Kidney (tissue), 14 donors: ENCODE results near the gene CCT2. TPM values are rescaled to one million over a fixed set of nuclear protein-coding genes. Genes with fewer than 3 reads are reported as not detected.

Experiments used
- DNase-seq, 5 donors: peaks; one replicate each; pipeline ENCODE4 v3.0.0-alpha.2; 2013 to 2020
- FAIRE-seq: peaks from 2 replicates; lab custom pipeline; 2012; peaks lifted over from hg19 to GRCh38; lab: Jason Lieb, UNC
- H3K27ac ChIP-seq, 2 donors: one replicate each; pipeline ENCODE4 v1.7.0; 2013; ENCODE audit warnings: low read depth in 2 of 2, low read length in 2 of 2, inconsistent platforms in 1 of 2
- H3K27me3 ChIP-seq: one replicate; pipeline ENCODE4 v1.7.1; 2013; ENCODE audit warnings: low read length, inconsistent platforms; ENCODE audit not compliant: control insufficient read depth, insufficient read depth
- H3K36me3 ChIP-seq, 3 donors: one replicate each; pipeline versions ENCODE4 v1.7.0 to v1.7.1; 2013; ENCODE audit warnings: low read length in 3 of 3, control low read depth in 1 of 3, inconsistent platforms in 1 of 3; ENCODE audit not compliant: insufficient read depth in 3 of 3, control insufficient read depth in 2 of 3
- H3K4me1 ChIP-seq, 3 donors: one replicate each; pipeline versions ENCODE4 v1.7.0 to v1.7.1; 2013; ENCODE audit warnings: low read length in 3 of 3, inconsistent platforms in 1 of 3, low read depth in 1 of 3; ENCODE audit not compliant: control insufficient read depth in 2 of 3, insufficient read depth in 2 of 3
- H3K4me3 ChIP-seq, 3 donors: one replicate each; pipeline versions ENCODE4 v1.7.0 to v1.8.1; 2013; ENCODE audit warnings: low read length in 3 of 3, control low read depth in 1 of 3, inconsistent platforms in 1 of 3
- H3K9ac ChIP-seq, 3 donors: one replicate each; pipeline versions ENCODE4 v1.7.0 to v1.7.1; 2013; ENCODE audit warnings: low read length in 3 of 3, control low read depth in 1 of 3, inconsistent platforms in 1 of 3
- H3K9me3 ChIP-seq, 3 donors: one replicate each; pipeline versions ENCODE4 v1.7.0 to v1.7.1; 2013; ENCODE audit warnings: low read length in 3 of 3, control low read depth in 1 of 3, inconsistent platforms in 1 of 3; ENCODE audit not compliant: control insufficient read depth in 2 of 3, insufficient read depth in 1 of 3
- intact Hi-C: fragments of 100-400 bp; cut with DNase I; formaldehyde crosslinking; loops from one replicate; pipeline ENCODE4 v1.11.1; 2022
- polyA plus RNA-seq: library from polyadenylated mRNA; stranded (reverse); fragments of 350-450 nt; fragmentation: Illumina TruSeq; extraction: RNeasy Lipid Tissue Mini Kit (QIAGEN cat#74804); gene quantifications from one replicate; pipeline ENCODE4 v1.2.3, GENCODE V29; 2014; ENCODE audit warnings: low read depth, low replicate concordance; ENCODE audit not compliant: insufficient read depth
- total RNA-seq: library from RNA; stranded (reverse); fragmentation: NEBNext Ultra II Directional; extraction: Animal tissue kit (Norgen Biotek cat#: 25700); gene quantifications from one replicate; pipeline ENCODE4 v1.2.1, GENCODE V29; 2021
- TF ChIP-seq, protein P1 (sequence below): IDR thresholded peaks from 3 replicates; pipeline ENCODE4 v1.5.1; 2012; ENCODE audit warnings: mild to moderate bottlenecking, moderate library complexity, borderline replicate concordance; ENCODE audit not compliant: insufficient read depth; ENCODE audit errors: extremely low read depth
- donor health status: control.
- donor health status: control.
- donor health status: control.
- donor health status: control.
- donor health status: control.
- donor health status: DM: yes; HTN: yes; CAD: no.
- donor health status: Normal renal cell carcinoma (clear cell type).

Gene CCT2
- total and polyA plus RNA-seq, 2 donors from 2014 or later = 117 to 125 TPM

DNA sequence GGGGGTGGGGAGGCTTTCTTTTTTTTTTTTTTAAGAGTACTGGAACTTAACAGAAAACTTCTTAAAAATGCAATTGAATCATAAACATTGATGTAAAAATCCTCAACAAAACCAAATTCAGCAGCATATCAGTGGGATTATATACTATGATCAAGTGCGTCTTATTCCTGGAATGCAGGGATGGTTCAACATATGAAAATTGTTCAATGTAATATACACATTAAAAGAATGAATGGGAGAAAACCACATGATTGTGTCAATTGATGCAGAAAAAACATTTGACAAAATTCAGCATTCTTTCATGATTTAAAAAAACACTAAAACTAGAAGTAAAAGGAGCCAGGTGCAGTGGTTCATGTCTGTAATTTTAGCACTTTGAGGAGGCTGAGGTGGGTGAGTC lies 41.2 kb upstream of the CCT2 start:
- Histone ChIP-seq H3K27me3 (no peaks in the 10 kb centered on the region), H3K36me3 (no peaks in the 10 kb centered on the region), H3K9me3 (no peaks in the 10 kb centered on the region), H3K9ac (no peak overlapping the region), H3K4me1 (no peaks in the 10 kb centered on the region), H3K4me3 (no peak overlapping the region), H3K27ac (no peak overlapping the region)
- intact Hi-C loops = no loop called here
- DNase-seq (no peak), FAIRE-seq (no peak)
- TF ChIP-seq, protein P1, sequence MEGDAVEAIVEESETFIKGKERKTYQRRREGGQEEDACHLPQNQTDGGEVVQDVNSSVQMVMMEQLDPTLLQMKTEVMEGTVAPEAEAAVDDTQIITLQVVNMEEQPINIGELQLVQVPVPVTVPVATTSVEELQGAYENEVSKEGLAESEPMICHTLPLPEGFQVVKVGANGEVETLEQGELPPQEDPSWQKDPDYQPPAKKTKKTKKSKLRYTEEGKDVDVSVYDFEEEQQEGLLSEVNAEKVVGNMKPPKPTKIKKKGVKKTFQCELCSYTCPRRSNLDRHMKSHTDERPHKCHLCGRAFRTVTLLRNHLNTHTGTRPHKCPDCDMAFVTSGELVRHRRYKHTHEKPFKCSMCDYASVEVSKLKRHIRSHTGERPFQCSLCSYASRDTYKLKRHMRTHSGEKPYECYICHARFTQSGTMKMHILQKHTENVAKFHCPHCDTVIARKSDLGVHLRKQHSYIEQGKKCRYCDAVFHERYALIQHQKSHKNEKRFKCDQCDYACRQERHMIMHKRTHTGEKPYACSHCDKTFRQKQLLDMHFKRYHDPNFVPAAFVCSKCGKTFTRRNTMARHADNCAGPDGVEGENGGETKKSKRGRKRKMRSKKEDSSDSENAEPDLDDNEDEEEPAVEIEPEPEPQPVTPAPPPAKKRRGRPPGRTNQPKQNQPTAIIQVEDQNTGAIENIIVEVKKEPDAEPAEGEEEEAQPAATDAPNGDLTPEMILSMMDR = no peak

DNA sequence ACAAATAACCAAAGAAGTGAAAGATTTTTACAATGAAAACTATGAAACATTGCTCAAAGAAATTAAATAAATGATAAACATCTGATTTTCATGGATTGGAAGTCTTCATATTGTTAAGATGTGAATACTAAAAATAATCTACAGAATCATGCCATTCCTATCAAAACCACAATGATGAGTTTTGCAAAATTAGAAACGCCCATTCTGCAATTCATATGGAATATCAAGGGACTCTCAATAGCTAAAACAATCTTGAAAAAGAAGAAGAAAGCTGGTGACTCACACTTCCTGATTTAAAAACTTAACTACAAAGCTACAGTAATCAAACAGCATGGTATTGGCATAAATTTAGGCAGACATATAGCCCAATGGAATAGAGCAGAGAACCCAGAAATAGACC lies 40.2 kb upstream of the CCT2 start:
- Histone ChIP-seq H3K4me3 (no peak overlapping the region), H3K27ac (no peak overlapping the region), H3K9ac (no peak overlapping the region), H3K9me3 (no peaks in the 10 kb centered on the region), H3K27me3 (no peaks in the 10 kb centered on the region), H3K36me3 (no peaks in the 10 kb centered on the region), H3K4me1 (no peaks in the 10 kb centered on the region)
- intact Hi-C loops = no loop called here
- FAIRE-seq = no peak
- TF ChIP-seq, protein P1 = no peak
- DNase-seq = no peak

DNA sequence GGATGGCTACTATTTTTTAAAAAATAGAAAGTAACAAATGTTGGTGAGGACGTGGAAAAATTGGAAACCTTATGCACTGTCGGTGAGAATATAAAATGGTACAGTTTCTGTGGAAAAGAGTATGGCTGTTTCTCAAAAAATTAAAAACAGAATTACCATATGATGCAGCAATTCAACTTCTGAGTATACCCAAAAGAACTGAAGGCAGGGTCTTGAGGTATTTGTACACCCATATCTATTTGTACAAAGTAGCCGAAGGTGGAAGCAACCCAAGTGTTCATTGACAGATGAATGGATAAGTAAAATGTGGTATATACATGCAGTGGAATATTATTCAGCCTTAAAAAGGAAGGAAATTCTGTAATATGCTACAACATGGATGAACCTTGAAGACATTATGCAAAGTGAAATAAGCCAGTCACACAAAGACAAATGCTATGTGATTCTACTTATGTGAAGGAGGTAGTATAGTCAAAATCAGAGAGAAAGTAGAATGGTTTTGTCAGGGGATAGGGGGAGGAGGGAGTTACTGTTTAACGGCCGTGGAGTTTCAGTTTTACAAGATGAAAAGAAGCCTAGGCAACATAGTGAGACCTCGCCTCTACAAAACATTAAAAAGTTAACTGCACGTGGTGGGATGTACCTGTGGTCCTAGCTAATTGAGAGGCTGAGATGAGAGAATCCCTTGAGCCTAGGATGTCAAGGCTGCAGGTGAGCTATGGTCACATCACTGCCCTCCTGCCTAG lies 38.4 kb upstream of the CCT2 start:
- Histone ChIP-seq H3K9ac (no peak overlapping the region), H3K27ac (no peak overlapping the region), H3K9me3 (no peaks in the 10 kb centered on the region), H3K4me3 (no peak overlapping the region), H3K4me1 (no peaks in the 10 kb centered on the region), H3K27me3 (no peaks in the 10 kb centered on the region), H3K36me3 (no peaks in the 10 kb centered on the region)
- TF ChIP-seq, protein P1 = no peak
- intact Hi-C loops = no loop called here
- no peak for FAIRE-seq
- no peak for DNase-seq

DNA sequence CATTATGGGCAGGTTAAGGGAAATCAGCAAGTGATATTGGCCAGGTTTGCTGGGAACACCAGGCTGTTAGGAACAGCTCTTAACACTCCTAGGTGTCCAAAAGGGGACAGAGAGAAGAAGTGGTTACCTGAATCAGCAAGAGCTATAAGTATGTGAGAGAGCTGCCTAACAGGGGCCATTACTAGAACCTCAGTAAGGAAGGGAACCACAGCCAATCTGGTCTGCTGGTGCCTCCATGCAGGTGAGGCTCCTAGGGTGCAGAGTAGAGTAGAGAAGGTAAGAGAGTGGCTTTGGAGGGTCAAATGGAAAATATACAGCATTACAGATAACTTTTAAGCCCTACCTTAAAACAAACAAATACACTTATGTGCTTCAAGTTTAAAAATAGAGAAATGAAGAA lies 36.6 kb upstream of the CCT2 start:
- FAIRE-seq = no peak
- H3K4me1 ChIP-seq = no peaks in the 10 kb centered on the region
- H3K4me3 ChIP-seq = no peak overlapping the region
- H3K27ac ChIP-seq = no peak overlapping the region
- DNase-seq = no peak
- no peaks in the 10 kb centered on the region for H3K9me3 ChIP-seq
- intact Hi-C loops = no loop called here
- TF ChIP-seq, protein P1 = no peak
- no peaks in the 10 kb centered on the region for H3K36me3 ChIP-seq
- no peak overlapping the region for H3K9ac ChIP-seq
- no peaks in the 10 kb centered on the region for H3K27me3 ChIP-seq
